H9 (cell line): Measurements from ENCODE around the gene CENPV. TPM values are rescaled to one million over a fixed set of nuclear protein-coding genes. Genes with fewer than 3 reads are reported as not detected.
"Not testable (repeated sequence)": the region's sequence is repeated elsewhere in the genome, so short reads cannot be mapped to it uniquely, and the experiment has no call there.

Experiments used
- DNase-seq: peaks from one replicate; pipeline ENCODE4 v3.0.0-alpha.2; 2017
- H2AFZ ChIP-seq: one replicate; pipeline ENCODE4 v1.6.1; 2013; ENCODE audit warnings: mild to moderate bottlenecking, low read length, control low read depth, moderate library complexity
- H2AK5ac ChIP-seq: 2 replicates; pipeline ENCODE4 v1.6.1; 2013; ENCODE audit warnings: low read length, control low read depth, mixed read lengths; ENCODE audit not compliant: insufficient read length
- H2BK120ac ChIP-seq: one replicate; pipeline ENCODE4 v1.6.1; 2013; ENCODE audit warnings: low read depth, mild to moderate bottlenecking, low read length, control low read depth, inconsistent platforms; ENCODE audit not compliant: poor library complexity, severe bottlenecking
- H2BK12ac ChIP-seq: 2 replicates; pipeline ENCODE4 v1.6.1; 2013; ENCODE audit warnings: low read length, control low read depth, mixed read lengths, low read depth; ENCODE audit not compliant: insufficient read length
- H2BK15ac ChIP-seq: 2 replicates; pipeline ENCODE4 v1.6.1; 2013; ENCODE audit warnings: low read depth, low read length, control low read depth
- H2BK20ac ChIP-seq: one replicate; pipeline ENCODE4 v1.6.1; 2013; ENCODE audit warnings: low read depth, mild to moderate bottlenecking, low read length, control low read depth, inconsistent platforms; ENCODE audit not compliant: poor library complexity, severe bottlenecking
- H2BK5ac ChIP-seq: 2 replicates; pipeline ENCODE4 v1.6.1; 2013; ENCODE audit warnings: low read length, control low read depth, mixed read lengths; ENCODE audit not compliant: insufficient read length
- H3K14ac ChIP-seq: 2 replicates; pipeline ENCODE4 v1.6.1; 2013; ENCODE audit warnings: low read length, control low read depth; ENCODE audit not compliant: insufficient read depth
- H3K18ac ChIP-seq: 2 replicates; pipeline ENCODE4 v1.6.1; 2013; ENCODE audit warnings: low read depth, mild to moderate bottlenecking, mixed read lengths, low read length, control low read depth; ENCODE audit not compliant: insufficient read length
- H3K23ac ChIP-seq: 2 replicates; pipeline ENCODE4 v1.6.1; 2013; ENCODE audit warnings: low read length, control low read depth, mixed read lengths, low read depth; ENCODE audit not compliant: insufficient read length
- H3K23me2 ChIP-seq: 2 replicates; pipeline ENCODE4 v1.6.1; 2013; ENCODE audit warnings: low read depth, mild to moderate bottlenecking, mixed read lengths, low read length, control low read depth; ENCODE audit not compliant: insufficient read length, poor library complexity, severe bottlenecking
- H3K27ac ChIP-seq: 2 replicates; pipeline ENCODE4 v1.5.1; 2013; ENCODE audit warnings: low read length, control low read depth, mixed read lengths, low read depth; ENCODE audit not compliant: insufficient read length
- H3K27me3 ChIP-seq: 2 replicates; pipeline ENCODE4 v1.6.1; 2013; ENCODE audit warnings: low read length, control low read depth, inconsistent platforms; ENCODE audit not compliant: insufficient read depth
- H3K4ac ChIP-seq: 2 replicates; pipeline ENCODE4 v1.6.1; 2013; ENCODE audit warnings: low read depth, mild to moderate bottlenecking, control low read depth, inconsistent platforms, low read length, moderate library complexity
- H3K4me1 ChIP-seq: 2 replicates; pipeline ENCODE4 v1.6.1; 2013; ENCODE audit warnings: low read length, control low read depth, inconsistent platforms; ENCODE audit not compliant: insufficient read depth
- H3K4me2 ChIP-seq: 2 replicates; pipeline ENCODE4 v1.6.1; 2013; ENCODE audit warnings: low read length, control low read depth, mixed read lengths; ENCODE audit not compliant: insufficient read length, insufficient read depth
- H3K56ac ChIP-seq: 2 replicates; pipeline ENCODE4 v1.6.1; 2013; ENCODE audit warnings: low read depth, mild to moderate bottlenecking, mixed read lengths, low read length, control low read depth; ENCODE audit not compliant: insufficient read length
- H3K79me1 ChIP-seq: 2 replicates; pipeline ENCODE4 v1.6.1; 2013; ENCODE audit warnings: low read depth, mild to moderate bottlenecking, moderate library complexity, low read length, control low read depth, inconsistent platforms; ENCODE audit not compliant: insufficient read depth, poor library complexity, severe bottlenecking
- H3K79me2 ChIP-seq: 2 replicates; pipeline ENCODE4 v1.6.1; 2013; ENCODE audit warnings: low read length, control low read depth, inconsistent platforms; ENCODE audit not compliant: insufficient read depth
- H3K9ac ChIP-seq: 2 replicates; pipeline ENCODE4 v1.6.1; 2013; ENCODE audit warnings: low read length, control low read depth, mixed read lengths; ENCODE audit not compliant: insufficient read length; ENCODE audit errors: extremely low read depth
- H3K9me3 ChIP-seq: one replicate; pipeline ENCODE4 v1.6.1; 2013; ENCODE audit warnings: low read depth, low read length, inconsistent platforms; ENCODE audit not compliant: control insufficient read depth
- H3T11ph ChIP-seq: one replicate; pipeline ENCODE4 v1.6.1; 2013; ENCODE audit warnings: mild to moderate bottlenecking, low read length, control low read depth, inconsistent platforms
- H4K20me1 ChIP-seq: one replicate; pipeline ENCODE4 v1.6.1; 2013; ENCODE audit not compliant: control insufficient read depth, insufficient read length, insufficient read depth
- H4K5ac ChIP-seq: 2 replicates; pipeline ENCODE4 v1.6.1; 2013; ENCODE audit warnings: low read depth, mild to moderate bottlenecking, mixed read lengths, low read length, control low read depth; ENCODE audit not compliant: insufficient read length
- H4K8ac ChIP-seq: replicated peaks from 2 replicates; pipeline ENCODE4 v1.6.1; 2013; ENCODE audit warnings: low read length, control low read depth, mixed read lengths, low read depth; ENCODE audit not compliant: insufficient read length
- H4K91ac ChIP-seq: 2 replicates; pipeline ENCODE4 v1.6.1; 2013; ENCODE audit warnings: low read depth, mild to moderate bottlenecking, moderate library complexity, mixed read lengths, low read length, control low read depth; ENCODE audit not compliant: insufficient read length
- H3K27ac Mint-ChIP-seq, 3 experiments: 2 replicates in 2 of 3; 3 replicates in 1 of 3; pipeline ENCODE4 v1.8.0; 2020 to 2021; ENCODE audit warnings: mixed read lengths in 3 of 3, mild to moderate bottlenecking in 1 of 3, moderate library complexity in 1 of 3
- H3K27me3 Mint-ChIP-seq: 2 replicates; pipeline ENCODE4 v1.8.0; 2021; ENCODE audit warnings: low read depth, mild to moderate bottlenecking, moderate library complexity, mixed read lengths
- H3K36me3 Mint-ChIP-seq, 3 experiments: 2 replicates in 2 of 3; 3 replicates in 1 of 3; pipeline ENCODE4 v1.8.0; 2020 to 2021; ENCODE audit warnings: low read depth in 3 of 3, mixed read lengths in 3 of 3; ENCODE audit not compliant: insufficient read depth in 1 of 3
- H3K4me1 Mint-ChIP-seq, 2 experiments: 2 replicates each; pipeline ENCODE4 v1.8.0; 2020; ENCODE audit warnings: mixed read lengths in 2 of 2
- H3K4me3 Mint-ChIP-seq, 2 experiments: 2 replicates in 1 of 2; 3 replicates in 1 of 2; pipeline ENCODE4 v1.8.0; 2020 to 2021; ENCODE audit warnings: mild to moderate bottlenecking in 2 of 2, mixed read lengths in 2 of 2, moderate library complexity in 1 of 2
- H3K9me3 Mint-ChIP-seq, 2 experiments: 2 replicates in 1 of 2; 3 replicates in 1 of 2; pipeline ENCODE4 v1.8.0; 2020; ENCODE audit warnings: mild to moderate bottlenecking in 2 of 2, mixed read lengths in 2 of 2, moderate library complexity in 1 of 2
- WGBS: extraction: QIAGEN DNeasy Blood & Tissue Kit; methylation state at CpG from one replicate; pipeline ENCODE4 v1.1.7; 2013; ENCODE audit warnings: missing lambda C conversion rate, low lambda C conversion rate, mixed read lengths; ENCODE audit not compliant: insufficient read length; ENCODE audit errors: extremely low coverage; 5-methylcytosine and 5-hydroxymethylcytosine counted together
- total RNA-seq: library from RNA; stranded (reverse); gene quantifications from 2 replicates; pipeline ENCODE4 v1.2.1, GENCODE V29; 2021
- TF ChIP-seq, protein P1 (sequence below): fragments of 200-600 bp; sonication (generic); conservative IDR thresholded peaks from 3 replicates; pipeline ENCODE4 v1.8.0; 2021; ENCODE audit warnings: antibody characterized with exemption, mild to moderate bottlenecking

The CENPV gene
- total RNA-seq, 1 experiment from 2014 or later, result 200 TPM

- no peak overlapping the region for H3K4me3 Mint-ChIP-seq
- no peaks in the 10 kb centered on the region for H3K79me2 ChIP-seq
- no peak overlapping the region for H2BK20ac ChIP-seq
- TF ChIP-seq, protein P1, sequence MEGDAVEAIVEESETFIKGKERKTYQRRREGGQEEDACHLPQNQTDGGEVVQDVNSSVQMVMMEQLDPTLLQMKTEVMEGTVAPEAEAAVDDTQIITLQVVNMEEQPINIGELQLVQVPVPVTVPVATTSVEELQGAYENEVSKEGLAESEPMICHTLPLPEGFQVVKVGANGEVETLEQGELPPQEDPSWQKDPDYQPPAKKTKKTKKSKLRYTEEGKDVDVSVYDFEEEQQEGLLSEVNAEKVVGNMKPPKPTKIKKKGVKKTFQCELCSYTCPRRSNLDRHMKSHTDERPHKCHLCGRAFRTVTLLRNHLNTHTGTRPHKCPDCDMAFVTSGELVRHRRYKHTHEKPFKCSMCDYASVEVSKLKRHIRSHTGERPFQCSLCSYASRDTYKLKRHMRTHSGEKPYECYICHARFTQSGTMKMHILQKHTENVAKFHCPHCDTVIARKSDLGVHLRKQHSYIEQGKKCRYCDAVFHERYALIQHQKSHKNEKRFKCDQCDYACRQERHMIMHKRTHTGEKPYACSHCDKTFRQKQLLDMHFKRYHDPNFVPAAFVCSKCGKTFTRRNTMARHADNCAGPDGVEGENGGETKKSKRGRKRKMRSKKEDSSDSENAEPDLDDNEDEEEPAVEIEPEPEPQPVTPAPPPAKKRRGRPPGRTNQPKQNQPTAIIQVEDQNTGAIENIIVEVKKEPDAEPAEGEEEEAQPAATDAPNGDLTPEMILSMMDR, result no peak
- no peaks in the 10 kb centered on the region for H3K27me3 ChIP-seq
- no peak overlapping the region for H2BK12ac ChIP-seq
- no peaks in the 10 kb centered on the region for H3K4me1 ChIP-seq
- no peak overlapping the region for H3K23ac ChIP-seq
- H3K4me1 Mint-ChIP-seq, result no peaks in the 10 kb centered on the region
- H3K4ac ChIP-seq, result no peak overlapping the region
- no peak overlapping the region for H2BK5ac ChIP-seq
- H3K36me3 Mint-ChIP-seq, result peaks cover 20 to 40% (median 28%) of the 10 kb centered on the region in 3 experiments
- H3K27ac Mint-ChIP-seq, result no peak overlapping the region
- H3K18ac ChIP-seq, result no peak overlapping the region
- no peak overlapping the region for H3K14ac ChIP-seq
- no CpG with 5 or more reads among the region's 7 CpGs for WGBS
- H3K56ac ChIP-seq, result no peak overlapping the region
- no peak for DNase-seq
- H3K9me3 ChIP-seq, result no peaks in the 10 kb centered on the region
- H3K9ac ChIP-seq, result no peak overlapping the region
- no peaks in the 10 kb centered on the region for H3K79me1 ChIP-seq
- H3K4me2 ChIP-seq, result no peak overlapping the region
- no peak overlapping the region for H4K8ac ChIP-seq
- peaks cover 9 to 14% of the 10 kb centered on the region in 2 experiments for H3K9me3 Mint-ChIP-seq
- no peak overlapping the region for H2BK120ac ChIP-seq
- no peak overlapping the region for H2BK15ac ChIP-seq
- no peak overlapping the region for H3T11ph ChIP-seq
- no peaks in the 10 kb centered on the region for H4K20me1 ChIP-seq
- H4K5ac ChIP-seq, result no peak overlapping the region
- H3K23me2 ChIP-seq, result no peaks in the 10 kb centered on the region
- H3K27ac ChIP-seq, result no peak overlapping the region
- no peak overlapping the region for H4K91ac ChIP-seq
- no peak overlapping the region for H2AFZ ChIP-seq
- H2AK5ac ChIP-seq, result no peak overlapping the region
- no peaks in the 10 kb centered on the region for H3K27me3 Mint-ChIP-seq
Measured at GRCh38 chr17:16313139-16314090, 39.9 kb downstream of the CENPV start.

DNA sequence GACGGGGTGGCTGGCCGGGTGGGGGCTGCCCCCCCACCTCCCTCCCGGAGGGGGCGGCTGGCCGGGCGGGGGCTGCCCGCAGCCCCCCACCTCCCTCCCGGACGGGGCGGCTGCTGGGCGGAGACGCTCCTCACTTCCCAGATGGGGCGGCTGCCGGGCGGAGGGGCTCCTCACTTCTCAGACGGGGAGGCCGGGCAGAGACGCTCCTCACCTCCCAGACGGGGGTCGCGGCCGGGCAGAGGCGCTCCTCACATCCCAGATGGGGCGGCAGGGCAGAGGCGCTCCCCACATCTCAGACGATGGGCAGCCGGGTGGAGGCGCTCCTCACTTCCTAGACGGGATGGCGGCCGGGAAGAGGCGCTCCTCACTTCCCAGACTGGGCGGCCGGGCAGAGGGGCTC lies 41.2 kb downstream of the CENPV start:
- Mint-ChIP-seq H3K36me3 (peaks cover 20 to 40% (median 26%) of the 10 kb centered on the region in 3 experiments), H3K9me3 (peaks cover 9 to 14% of the 10 kb centered on the region in 2 experiments)
- H3K23me2 ChIP-seq, H3K23ac ChIP-seq, H2BK5ac ChIP-seq, H3K79me1 ChIP-seq, H2BK20ac ChIP-seq, H3K4me1 ChIP-seq, H4K20me1 ChIP-seq, H3K56ac ChIP-seq, H2BK15ac ChIP-seq, H3K79me2 ChIP-seq, H4K8ac ChIP-seq, H3K4me1 Mint-ChIP-seq, H3K9me3 ChIP-seq, H3K27me3 Mint-ChIP-seq, H4K5ac ChIP-seq, H3K9ac ChIP-seq, H3K18ac ChIP-seq, H2BK12ac ChIP-seq, DNase-seq, H3K4ac ChIP-seq, H2AFZ ChIP-seq, H3K27ac Mint-ChIP-seq, H2AK5ac ChIP-seq, H4K91ac ChIP-seq, H3K27ac ChIP-seq, H3K14ac ChIP-seq, H3K4me3 Mint-ChIP-seq, H3K27me3 ChIP-seq, H3T11ph ChIP-seq, H3K4me2 ChIP-seq, H2BK120ac ChIP-seq: not testable (repeated sequence)
- WGBS, result no CpG with 5 or more reads among the region's 34 CpGs
